PFSK-1 (cell line): ENCODE results near the gene ACADVL.

Source experiments
- FOXP2 ChIP-seq: optimal IDR thresholded peaks from 2 replicates; pipeline ENCODE3; 2011; ENCODE audit warnings: borderline replicate concordance, control low read depth, inconsistent platforms; ENCODE audit not compliant: insufficient read depth; ENCODE audit errors: extremely low read length, extremely low read depth
- POLR2AphosphoS5 ChIP-seq: IDR thresholded peaks from 2 replicates; pipeline ENCODE4 v1.6.1; 2012; ENCODE audit warnings: low read depth, mild to moderate bottlenecking, control low read depth, low read length, moderate library complexity
- SIN3A ChIP-seq: IDR thresholded peaks from 2 replicates; pipeline ENCODE4 v1.6.1; 2012; ENCODE audit warnings: mild to moderate bottlenecking, low read length, moderate library complexity, borderline replicate concordance; ENCODE audit not compliant: insufficient read depth
- TAF1 ChIP-seq: IDR thresholded peaks from 2 replicates; pipeline ENCODE4 v1.6.1; 2012; ENCODE audit warnings: low read length, control low read depth, borderline replicate concordance; ENCODE audit not compliant: insufficient read depth
- TF ChIP-seq, protein P1 (sequence below), 2 experiments: IDR thresholded peaks; 2 replicates each; pipeline versions ENCODE4 v1.6.1 to v1.8.0; 2011 to 2012; ENCODE audit warnings: low read depth in 2 of 2, low read length in 2 of 2, control low read depth in 1 of 2, inconsistent platforms in 1 of 2, mild to moderate bottlenecking in 1 of 2, moderate library complexity in 1 of 2; ENCODE audit not compliant: insufficient read depth in 1 of 2

The ACADVL gene

DNA sequence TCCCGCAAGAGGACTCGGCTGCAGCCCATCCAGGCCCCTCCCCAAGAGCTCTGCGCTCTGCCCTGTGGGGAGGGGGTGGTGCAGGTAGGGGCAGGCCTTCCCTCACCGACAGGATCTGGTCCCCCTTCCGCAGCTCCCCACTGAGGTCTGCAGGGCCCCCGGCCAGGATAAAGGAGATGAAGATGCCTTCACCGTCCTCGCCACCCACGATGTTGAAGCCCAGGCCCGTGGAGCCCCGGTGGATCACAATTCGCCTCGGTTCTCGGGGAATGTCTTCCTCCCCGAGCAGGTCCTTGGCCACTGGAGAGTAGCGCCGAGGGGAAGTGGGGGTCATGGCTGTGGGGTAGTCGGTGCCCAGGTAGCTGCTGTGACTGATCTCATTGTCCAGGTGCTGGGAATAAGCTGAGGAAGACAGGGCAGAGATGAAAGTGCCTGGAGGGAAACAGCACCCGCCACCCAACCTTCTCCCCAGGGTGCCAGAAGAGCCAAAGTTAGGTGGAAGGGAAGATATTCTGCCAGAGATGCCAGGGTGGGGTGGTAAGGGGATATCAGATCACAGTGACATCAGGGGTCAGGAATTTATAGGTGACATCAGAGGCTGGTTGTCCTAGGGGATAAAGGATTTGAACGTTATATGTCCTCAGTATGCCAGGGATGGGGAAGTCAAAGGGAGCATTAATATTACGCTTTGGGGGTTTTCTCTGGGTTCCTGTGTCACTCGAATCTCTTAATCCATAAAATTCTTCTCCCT lies 22.9 kb upstream of the ACADVL start:
- TF ChIP-seq FOXP2 (no peak), SIN3A (no peak), TAF1 (no peak), POLR2AphosphoS5 (no peak)
- TF ChIP-seq, protein P1, sequence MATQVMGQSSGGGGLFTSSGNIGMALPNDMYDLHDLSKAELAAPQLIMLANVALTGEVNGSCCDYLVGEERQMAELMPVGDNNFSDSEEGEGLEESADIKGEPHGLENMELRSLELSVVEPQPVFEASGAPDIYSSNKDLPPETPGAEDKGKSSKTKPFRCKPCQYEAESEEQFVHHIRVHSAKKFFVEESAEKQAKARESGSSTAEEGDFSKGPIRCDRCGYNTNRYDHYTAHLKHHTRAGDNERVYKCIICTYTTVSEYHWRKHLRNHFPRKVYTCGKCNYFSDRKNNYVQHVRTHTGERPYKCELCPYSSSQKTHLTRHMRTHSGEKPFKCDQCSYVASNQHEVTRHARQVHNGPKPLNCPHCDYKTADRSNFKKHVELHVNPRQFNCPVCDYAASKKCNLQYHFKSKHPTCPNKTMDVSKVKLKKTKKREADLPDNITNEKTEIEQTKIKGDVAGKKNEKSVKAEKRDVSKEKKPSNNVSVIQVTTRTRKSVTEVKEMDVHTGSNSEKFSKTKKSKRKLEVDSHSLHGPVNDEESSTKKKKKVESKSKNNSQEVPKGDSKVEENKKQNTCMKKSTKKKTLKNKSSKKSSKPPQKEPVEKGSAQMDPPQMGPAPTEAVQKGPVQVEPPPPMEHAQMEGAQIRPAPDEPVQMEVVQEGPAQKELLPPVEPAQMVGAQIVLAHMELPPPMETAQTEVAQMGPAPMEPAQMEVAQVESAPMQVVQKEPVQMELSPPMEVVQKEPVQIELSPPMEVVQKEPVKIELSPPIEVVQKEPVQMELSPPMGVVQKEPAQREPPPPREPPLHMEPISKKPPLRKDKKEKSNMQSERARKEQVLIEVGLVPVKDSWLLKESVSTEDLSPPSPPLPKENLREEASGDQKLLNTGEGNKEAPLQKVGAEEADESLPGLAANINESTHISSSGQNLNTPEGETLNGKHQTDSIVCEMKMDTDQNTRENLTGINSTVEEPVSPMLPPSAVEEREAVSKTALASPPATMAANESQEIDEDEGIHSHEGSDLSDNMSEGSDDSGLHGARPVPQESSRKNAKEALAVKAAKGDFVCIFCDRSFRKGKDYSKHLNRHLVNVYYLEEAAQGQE (IDR thresholded peaks at IDR 0.05; ENCODE audit: insufficient read depth in 1 of 2, low read depth in 2 of 2, low read length in 2 of 2) = no peak

DNA sequence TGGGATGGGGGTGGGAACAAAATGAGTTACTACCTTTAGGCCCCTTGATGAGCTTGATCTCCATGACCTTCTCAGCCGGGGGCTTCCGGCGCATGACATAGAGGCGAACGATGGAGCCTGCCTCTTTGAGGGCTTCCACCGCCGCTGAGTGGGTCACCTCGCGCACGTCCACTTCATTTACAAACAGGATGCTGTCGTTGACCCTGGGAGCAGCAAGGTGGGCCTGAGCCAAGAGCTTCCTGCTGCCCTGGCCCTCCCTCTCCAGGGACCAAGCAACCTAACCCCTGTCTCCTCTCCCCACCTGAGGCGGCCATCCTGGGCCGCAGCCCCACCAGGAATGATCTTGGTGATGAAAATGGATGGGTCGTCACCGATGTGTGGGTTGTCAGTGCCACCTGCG lies 16.3 kb upstream of the ACADVL start:
- TF ChIP-seq SIN3A (no peak), TAF1 (no peak), FOXP2 (no peak), POLR2AphosphoS5 (no peak)
- TF ChIP-seq, protein P1 (IDR thresholded peaks at IDR 0.05; ENCODE audit: insufficient read depth in 1 of 2, low read depth in 2 of 2, low read length in 2 of 2) = no peak

DNA sequence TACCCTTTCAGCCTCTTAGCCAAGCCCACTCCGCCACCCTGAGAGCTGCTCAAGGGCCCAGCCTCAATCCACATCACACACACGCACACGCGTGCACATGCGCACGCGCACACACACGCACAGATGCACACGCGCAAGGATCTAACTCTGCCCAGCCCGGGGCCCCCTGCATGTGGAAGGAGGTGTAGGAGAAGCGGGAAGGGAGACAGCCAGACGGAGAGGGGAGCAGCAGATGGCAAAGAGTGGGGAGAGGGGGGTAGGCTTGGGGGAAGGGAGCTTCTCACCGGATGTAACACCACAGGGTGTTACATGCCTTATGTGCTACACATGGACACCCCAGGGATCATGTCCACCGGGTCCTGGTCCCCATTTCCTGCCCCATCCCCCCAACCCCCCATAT lies 15.4 kb upstream of the ACADVL start:
- TF ChIP-seq FOXP2 (no peak), TAF1 (no peak), SIN3A (no peak), POLR2AphosphoS5 (no peak)
- TF ChIP-seq, protein P1 (IDR thresholded peaks at IDR 0.05; ENCODE audit: insufficient read depth in 1 of 2, low read depth in 2 of 2, low read length in 2 of 2) = no peak

DNA sequence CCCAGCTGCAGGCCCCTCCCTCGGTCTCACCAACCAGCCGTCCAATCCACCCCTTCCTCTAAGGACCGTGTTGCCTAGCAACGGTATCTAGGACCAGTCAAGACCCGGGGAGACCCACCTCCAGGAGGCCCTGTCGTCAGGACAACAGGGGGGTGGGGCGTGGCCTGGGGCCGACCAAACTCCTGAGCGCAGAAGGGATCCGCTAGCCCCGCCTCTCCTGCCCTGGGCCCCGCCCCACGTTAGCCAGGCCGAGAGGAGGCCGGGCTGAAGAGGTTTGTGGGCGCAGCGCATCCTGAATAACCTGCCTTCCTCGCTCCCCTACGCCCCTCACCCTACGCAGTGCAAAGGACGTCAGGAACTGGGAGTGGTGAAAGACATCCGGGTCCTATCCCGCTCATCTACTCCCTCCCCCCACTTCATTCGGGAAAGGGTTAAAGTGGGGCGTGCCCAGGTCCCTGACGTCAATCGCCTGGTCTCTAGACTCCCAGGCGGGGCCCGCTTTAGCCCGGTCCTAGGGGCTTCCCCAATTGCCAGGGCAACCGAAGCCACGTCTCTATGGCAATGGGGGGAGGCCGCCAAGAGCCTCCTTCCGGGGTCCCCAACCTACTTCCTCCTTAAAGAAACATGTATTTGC lies 14.8 kb upstream of the ACADVL start:
- no peak for TF ChIP-seq TAF1

DNA sequence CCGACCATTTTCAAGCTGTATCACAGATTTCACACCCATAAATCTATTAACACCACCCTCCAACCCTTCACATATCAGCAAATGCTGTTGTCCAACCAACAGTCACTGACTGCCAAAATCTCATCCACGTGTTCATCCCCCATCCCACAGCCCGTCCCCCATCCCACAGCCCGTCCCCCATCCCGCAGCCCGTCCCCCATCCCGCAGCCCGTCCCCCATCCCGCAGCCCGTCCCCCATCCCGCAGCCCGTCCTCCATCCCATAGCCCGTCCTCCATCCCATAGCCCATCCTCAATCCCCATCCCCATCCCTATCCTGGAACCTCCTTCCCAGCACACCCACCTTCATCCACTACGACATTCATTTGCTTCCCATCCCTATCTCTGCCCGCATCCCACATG lies 14.2 kb upstream of the ACADVL start:
- no peak for TF ChIP-seq POLR2AphosphoS5
- TF ChIP-seq TAF1 = no peak
- TF ChIP-seq, protein P1 (IDR thresholded peaks at IDR 0.05; ENCODE audit: insufficient read depth in 1 of 2, low read depth in 2 of 2, low read length in 2 of 2) = no peak
- TF ChIP-seq FOXP2 = no peak
- no peak for TF ChIP-seq SIN3A
